Amniotic stem cell (primary cell): ENCODE measurements around the gene ETS2.
"Not testable (repeated sequence)": the region's sequence is repeated elsewhere in the genome, so short reads cannot be mapped to it uniquely, and the experiment has no call there.

Experiments
- DNase-seq: peaks from one replicate; lab custom pipeline; 2025; lab: John Stamatoyannopoulos, UW

Gene ETS2

GRCh38 chr21:38818325-38818723, 12.6 kb downstream of the ETS2 start:
- DNase-seq = no peak

GRCh38 chr21:38819051-38819718, 13.5 kb downstream of the ETS2 start:
- DNase-seq = no peak

- no peak for DNase-seq
Observed at GRCh38 chr21:38819719-38820159, 14.0 kb downstream of the ETS2 start.

GRCh38 chr21:38820471-38821239, 14.9 kb downstream of the ETS2 start:
- no peak for DNase-seq

GRCh38 chr21:38821248-38821647, 15.5 kb downstream of the ETS2 start:
- DNase-seq = no peak

GRCh38 chr21:38821959-38822682, 16.4 kb downstream of the ETS2 start:
- DNase-seq = no peak

- no peak for DNase-seq
Observed at GRCh38 chr21:38822778-38823238, 17.1 kb downstream of the ETS2 start.

GRCh38 chr21:38823737-38824123, 18.0 kb downstream of the ETS2 start:
- DNase-seq = no peak

- no peak for DNase-seq
Observed at GRCh38 chr21:38824124-38824822, 18.5 kb downstream of the ETS2 start.

GRCh38 chr21:38825269-38825668, 19.5 kb downstream of the ETS2 start:
- no peak for DNase-seq

- no peak for DNase-seq
Observed at GRCh38 chr21:38825921-38826320, 20.2 kb downstream of the ETS2 start.

GRCh38 chr21:38828111-38828510, 22.4 kb downstream of the ETS2 start:
- DNase-seq = not testable (repeated sequence)

GRCh38 chr21:38830671-38831525, 25.2 kb downstream of the ETS2 start:
- no peak for DNase-seq

GRCh38 chr21:38831526-38832467, 26.1 kb downstream of the ETS2 start:
- DNase-seq = peak; percentile 29

GRCh38 chr21:38832664-38833063, 26.9 kb downstream of the ETS2 start:
- DNase-seq = no peak

GRCh38 chr21:38833117-38833516, 27.4 kb downstream of the ETS2 start:
- no peak for DNase-seq

GRCh38 chr21:38834725-38835124, 29.0 kb downstream of the ETS2 start:
- DNase-seq = no peak

- DNase-seq = no peak
Observed at GRCh38 chr21:38837806-38838461, 32.2 kb downstream of the ETS2 start.

GRCh38 chr21:38838598-38839327, 33.0 kb downstream of the ETS2 start:
- DNase-seq = no peak
